Stomach (tissue), 4 donors: ENCODE measurements around the gene DRP2.

Experiments
- CTCF ChIP-seq, 7 experiments: fragments of 450-650 bp in 4 of 7; fragments of 200-600 bp in 3 of 7; sonication (generic) in 3 of 7; IDR thresholded peaks; one replicate each; pipeline ENCODE4 v1.5.1; 2016 to 2019; ENCODE audit warnings: antibody characterized with exemption in 7 of 7, control low read depth in 2 of 7, mild to moderate bottlenecking in 1 of 7
- POLR2AphosphoS5 ChIP-seq, 3 donors: sonication (generic); formaldehyde crosslinking; IDR thresholded peaks; one replicate each; pipeline ENCODE4 v1.6.1; 2016; ENCODE audit warnings: antibody characterized with exemption in 3 of 3

GRCh38 chrX:101276238-101276637 lies 56.7 kb downstream of the DRP2 start:
- TF ChIP-seq POLR2AphosphoS5 (IDR thresholded peaks at IDR 0.05) (no peak), CTCF (IDR thresholded peaks at IDR 0.05) (no peak)
